KG1 (cell line): ENCODE results near the gene CBARP.

Experiments
- DNase-seq: peaks from one replicate; lab custom pipeline; 2025; lab: John Stamatoyannopoulos, UW

CBARP gene

GRCh38 chr19:1265615-1266128 is 27.9 kb upstream of the CBARP start:
- DNase-seq, result no peak

DNA sequence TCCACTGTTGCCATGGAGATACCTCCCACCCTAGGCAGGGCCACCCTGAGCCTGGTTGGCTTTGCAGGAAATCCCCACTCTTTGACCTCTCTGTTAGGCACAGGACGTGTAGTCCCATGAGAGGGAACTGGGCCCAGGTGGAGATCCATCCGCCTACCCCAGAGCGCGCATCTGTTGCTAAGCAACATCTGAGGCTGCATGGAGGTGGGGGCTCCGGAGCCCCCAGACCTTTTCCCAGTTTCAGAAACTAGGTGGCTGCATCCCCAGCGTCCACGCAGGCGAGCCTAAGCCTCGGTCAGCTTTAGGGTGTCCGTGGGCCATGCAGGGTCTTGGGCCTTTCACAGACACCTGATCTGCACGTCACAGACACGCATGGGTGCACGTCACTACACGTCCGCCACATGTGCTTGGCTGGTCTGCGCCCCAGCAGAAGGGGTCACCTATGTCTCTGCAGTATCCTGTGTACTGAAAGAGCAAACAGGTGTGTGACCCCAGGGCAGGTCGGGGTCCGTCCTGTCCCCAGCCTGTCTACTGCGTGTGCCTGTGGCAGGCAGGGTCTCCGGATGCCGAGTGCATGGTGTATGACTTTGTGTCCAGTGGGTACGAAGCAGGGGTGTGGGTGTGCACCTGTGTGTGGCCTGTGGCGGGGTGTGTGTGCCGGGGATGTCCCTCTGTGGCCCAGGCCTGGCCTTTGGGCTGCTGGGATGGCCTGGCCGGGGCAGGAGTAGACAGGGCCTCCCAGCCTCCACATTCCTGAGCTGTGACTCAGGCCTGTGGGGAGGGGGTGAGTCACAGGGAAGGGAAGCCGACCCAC is 27.2 kb upstream of the CBARP start:
- DNase-seq, result no peak

DNA sequence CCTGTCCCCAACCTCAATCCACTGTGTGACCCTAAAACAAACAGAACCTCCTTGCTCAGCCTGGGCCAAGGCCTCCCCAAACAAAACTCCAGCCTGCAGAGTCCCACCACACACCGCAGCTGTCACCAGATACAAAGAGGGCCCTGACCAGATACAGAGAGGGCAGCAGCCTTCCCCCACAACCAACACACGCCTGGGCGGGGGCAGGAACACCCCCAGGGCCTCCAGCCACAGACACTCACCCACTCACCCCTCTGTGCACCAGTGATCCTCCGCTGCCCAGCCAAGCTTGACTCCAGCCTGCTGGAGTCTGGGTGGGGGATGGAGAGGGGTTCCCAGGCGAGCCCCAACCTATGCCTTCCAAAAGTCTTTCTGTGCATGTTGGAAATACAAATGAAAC is 25.4 kb upstream of the CBARP start:
- no peak for DNase-seq

DNA sequence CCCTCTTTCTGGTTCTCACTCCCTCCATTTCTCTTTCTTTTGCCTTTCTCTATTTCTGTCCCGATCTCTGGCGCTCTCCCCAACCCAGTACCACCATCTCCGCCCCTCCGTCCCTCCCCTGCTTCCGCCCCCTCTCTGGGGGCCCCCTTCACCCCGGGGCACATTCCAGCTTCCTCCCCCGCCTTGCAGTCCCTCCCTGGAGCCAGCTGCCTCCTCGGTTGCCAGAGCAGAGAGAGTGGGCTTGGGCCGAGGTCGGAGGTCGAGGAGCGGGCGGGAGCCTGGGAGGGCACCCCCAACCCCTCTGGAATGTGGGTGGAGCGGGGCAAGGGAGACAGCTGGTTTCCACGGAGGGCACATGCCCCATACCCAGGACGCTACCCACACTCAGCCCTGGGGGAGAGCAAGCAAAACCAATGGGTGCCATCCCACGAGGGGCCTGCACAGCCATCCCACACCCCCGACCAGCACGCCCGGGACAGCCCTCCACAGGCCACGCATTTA is 24.9 kb upstream of the CBARP start:
- no peak for DNase-seq

DNA sequence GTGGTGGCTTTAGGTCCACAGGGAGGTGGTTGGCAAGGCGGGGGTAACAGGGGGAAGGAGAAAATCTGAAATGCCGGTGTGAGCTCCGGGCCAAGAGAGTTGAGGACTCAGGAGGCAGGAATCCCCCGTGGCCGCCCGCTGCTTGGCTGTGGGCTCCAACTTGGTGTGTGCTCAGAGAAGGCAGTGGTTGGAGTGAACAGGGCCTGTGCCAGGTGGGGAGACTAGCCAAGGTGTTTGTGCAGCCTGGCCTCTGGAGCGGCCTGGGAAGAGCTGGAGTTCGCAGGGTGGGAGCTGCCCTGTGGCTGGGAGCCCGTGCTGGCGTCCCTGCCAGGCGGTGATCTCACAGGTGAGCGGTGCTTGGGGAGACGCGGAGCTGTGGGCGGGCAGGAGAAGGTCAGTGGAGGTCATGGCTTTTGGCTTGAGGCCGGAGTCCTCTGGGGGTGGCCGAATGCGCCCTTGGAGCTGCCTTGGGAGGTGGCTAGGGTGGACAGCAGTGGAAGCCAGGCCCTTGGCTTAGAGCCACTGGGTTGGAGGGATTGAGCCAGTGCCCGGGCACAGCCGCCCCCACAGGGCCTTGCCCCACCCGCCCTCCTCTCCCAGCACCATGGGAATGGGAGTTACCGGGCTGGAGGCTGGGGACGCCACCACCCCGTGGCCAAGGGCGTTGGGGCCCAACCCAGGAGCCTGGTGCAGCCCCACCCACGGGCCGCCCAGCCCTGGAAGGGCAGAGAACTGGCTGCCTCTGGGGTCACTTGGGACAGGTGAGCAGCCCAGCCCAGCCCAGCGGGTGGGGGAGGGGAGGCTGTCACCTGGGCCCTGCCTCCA is 24.2 kb upstream of the CBARP start:
- no peak for DNase-seq

DNA sequence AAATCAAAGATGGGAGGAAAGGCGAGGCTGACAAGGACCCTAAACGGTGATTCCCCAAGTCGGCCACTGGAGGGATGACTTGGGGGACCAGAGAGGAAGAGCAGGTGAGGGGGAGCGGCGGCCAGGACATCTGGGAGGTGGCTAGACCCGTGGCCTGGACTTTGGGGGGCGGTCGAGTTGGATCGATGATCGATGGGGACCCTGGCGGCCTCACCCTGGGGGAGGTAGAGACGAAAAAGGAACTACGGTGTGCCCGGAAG is 23.7 kb upstream of the CBARP start:
- no peak for DNase-seq

- DNase-seq, result peak; percentile 81
Observed at GRCh38 chr19:1260749-1261537, 23.1 kb upstream of the CBARP start.

- no peak for DNase-seq
Observed at GRCh38 chr19:1259876-1260748, 22.3 kb upstream of the CBARP start.

GRCh38 chr19:1259206-1259875 is 21.5 kb upstream of the CBARP start:
- DNase-seq, result peak; percentile 34

DNA sequence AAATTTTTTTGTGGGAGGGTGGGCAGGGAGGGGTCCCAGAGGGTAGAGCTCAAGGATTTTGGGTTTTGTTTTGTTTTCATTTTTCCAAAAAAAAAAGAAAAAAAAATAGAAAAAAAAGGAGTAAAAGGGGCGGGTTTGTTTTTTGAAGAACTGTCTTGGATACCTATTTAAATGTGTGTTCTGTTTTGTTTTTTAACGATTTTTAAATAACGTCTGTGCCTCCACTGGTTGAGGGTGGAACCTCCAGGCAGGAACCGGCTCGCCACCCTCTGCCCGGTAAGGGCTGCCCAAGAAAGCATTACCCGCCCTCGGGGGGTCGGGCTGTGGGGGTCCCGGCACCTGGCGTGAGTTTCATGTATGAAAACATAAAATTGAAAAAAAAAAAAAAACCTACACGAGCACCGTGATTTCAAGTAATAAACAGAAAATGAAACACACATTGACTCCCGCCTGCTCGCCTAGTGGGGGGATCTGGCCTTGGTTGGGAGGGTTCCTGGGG is 21.0 kb upstream of the CBARP start:
- no peak for DNase-seq

DNA sequence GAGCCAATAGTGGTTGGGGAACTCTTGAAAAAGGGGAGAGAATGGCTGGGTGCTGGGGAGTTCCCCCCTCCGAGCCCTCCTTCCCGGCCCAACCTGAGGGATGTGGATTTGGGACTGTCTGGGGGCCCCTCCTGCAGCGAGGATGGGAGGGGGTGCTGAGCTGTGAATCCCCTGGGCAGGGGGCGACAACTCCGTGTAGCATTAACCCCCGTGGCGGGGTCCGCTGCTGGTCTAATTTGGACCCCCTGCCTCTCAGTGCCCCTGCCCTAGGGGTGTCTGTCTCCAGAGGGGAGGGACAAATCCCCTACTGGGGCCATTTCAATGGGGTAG is 20.3 kb upstream of the CBARP start:
- no peak for DNase-seq

- no peak for DNase-seq
Observed at GRCh38 chr19:1257475-1258162, 19.8 kb upstream of the CBARP start.

DNA sequence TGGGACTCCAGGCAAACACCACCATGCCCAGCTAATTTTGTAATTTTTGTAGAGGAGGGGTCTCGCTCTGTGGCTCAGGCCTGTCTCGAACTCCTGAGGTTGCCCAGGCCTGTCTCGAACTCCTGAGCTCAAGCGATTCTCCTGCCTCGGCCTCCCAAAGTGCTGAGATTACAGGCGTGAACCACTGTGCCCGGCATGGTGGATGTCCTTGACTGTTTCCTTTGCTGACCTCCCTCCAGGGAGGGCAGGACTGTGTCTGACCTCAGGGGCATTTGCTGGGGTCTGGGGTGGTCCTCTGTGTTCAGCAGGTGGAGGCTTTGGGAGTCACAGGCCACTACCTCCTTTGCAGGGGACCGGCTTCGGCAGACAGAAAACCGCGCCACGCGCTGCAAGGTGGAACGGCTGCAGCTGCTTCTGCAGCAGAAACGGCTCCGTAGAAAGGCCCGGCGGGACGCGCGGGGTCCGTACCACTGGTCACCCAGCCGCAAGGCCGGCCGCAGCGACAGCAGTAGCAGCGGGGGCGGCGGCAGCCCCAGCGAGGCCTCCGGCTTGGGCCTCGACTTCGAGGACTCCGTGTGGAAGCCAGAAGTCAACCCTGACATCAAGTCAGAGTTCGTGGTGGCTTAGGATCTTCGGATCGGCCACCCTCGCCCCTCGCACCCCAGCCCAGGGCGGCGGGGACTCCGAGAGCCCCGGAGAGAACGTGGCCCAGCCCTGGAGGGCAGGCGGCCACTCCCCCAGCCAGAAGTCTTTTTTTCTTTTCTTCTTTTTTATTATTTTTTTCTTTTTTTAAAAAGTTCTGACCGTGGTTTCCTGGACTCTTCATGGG is 19.1 kb upstream of the CBARP start:
- DNase-seq, result no peak

- no peak for DNase-seq
Observed at GRCh38 chr19:1255186-1256161, 17.7 kb upstream of the CBARP start.

DNA sequence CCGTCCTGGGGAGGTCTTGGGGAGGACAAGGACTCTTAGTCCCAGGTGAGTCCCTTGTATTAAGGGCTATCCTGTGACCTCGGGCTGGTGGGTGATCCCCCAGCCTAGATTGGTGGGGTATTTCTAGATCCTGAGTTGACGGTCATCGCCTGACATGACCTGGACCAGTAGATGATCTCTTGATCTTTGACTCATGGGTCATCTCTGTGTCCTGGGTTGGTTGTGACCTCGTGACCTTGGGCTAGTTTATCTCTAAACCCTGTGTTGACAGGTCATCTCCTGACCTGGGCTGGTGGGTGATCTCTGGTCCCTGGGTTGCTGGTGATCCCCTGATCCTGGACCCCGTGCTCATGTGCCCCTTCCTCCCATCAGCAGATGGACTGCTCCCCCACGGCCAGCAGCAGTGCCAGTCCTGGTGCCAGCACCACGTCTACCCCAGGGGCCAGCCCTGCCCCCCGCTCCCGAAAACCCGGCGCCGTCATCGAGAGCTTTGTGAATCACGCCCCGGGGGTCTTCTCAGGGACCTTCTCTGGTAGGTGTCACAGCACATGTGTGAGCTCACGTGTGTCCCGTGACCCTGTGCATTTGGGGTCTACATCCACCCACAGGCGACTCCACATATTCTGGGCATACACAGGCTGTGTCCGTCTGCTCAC is 16.9 kb upstream of the CBARP start:
- no peak for DNase-seq

- no peak for DNase-seq
Observed at GRCh38 chr19:1254081-1254527, 16.3 kb upstream of the CBARP start.

DNA sequence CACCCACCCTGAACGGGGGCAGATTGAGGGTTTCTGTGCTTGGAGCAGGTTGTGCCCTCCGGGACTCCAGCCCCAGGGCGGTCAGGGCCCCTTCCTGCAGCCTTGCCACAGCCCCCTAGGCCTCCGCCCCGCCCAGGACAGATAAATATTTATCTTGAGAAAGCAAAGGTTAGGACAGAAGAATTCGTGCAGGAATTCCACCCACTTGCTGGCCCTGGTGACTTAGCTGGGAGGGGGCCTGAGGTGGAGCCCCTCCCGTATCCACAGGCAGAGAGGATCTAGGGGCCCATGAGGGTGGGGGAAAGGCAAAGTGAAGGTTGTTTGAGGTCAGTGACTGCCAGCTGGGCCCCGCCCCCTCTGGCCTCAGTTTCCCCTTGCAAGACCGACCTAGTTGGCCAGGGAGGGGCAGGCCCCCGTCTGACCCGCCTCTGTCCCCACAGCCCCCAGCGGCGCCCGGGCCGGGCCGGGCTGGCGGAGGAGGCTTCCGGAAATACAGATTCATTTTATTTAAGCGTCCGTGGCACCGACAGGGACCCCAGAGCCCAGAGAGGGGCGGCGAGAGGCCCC is 15.8 kb upstream of the CBARP start:
- peak; percentile 72 for DNase-seq
